Nephron progenitor cell (in vitro differentiated cells): ENCODE data around the gene SLC25A48.

Source experiments
- DNase-seq: peaks from one replicate; pipeline ENCODE4 v3.0.0; 2021
- H3K27ac Mint-ChIP-seq: 2 replicates; pipeline ENCODE4 v1.8.0; 2021; ENCODE audit warnings: mild to moderate bottlenecking, moderate library complexity, mixed read lengths
- H3K27me3 Mint-ChIP-seq: 2 replicates; pipeline ENCODE4 v1.8.0; 2021; ENCODE audit warnings: mild to moderate bottlenecking, low read depth, mixed read lengths; ENCODE audit not compliant: poor library complexity
- H3K36me3 Mint-ChIP-seq: 2 replicates; pipeline ENCODE4 v1.8.0; 2021; ENCODE audit warnings: low read depth, mixed read lengths
- H3K4me1 Mint-ChIP-seq: 2 replicates; pipeline ENCODE4 v1.8.0; 2021; ENCODE audit warnings: mixed read lengths
- H3K4me3 Mint-ChIP-seq: 2 replicates; pipeline ENCODE4 v1.8.0; 2021; ENCODE audit warnings: mild to moderate bottlenecking, moderate library complexity, mixed read lengths
- H3K9me3 Mint-ChIP-seq: 2 replicates; pipeline ENCODE4 v1.8.0; 2021; ENCODE audit warnings: mild to moderate bottlenecking, moderate library complexity, mixed read lengths
- CTCF ChIP-seq: fragments of 200-600 bp; sonication (generic); IDR thresholded peaks from 2 replicates; pipeline ENCODE4 v1.5.0; 2021; ENCODE audit warnings: antibody characterized with exemption

Gene SLC25A48

GRCh38 chr5:135827965-135828781, 6.3 kb upstream of the SLC25A48 start:
- H3K9me3 Mint-ChIP-seq, result no peaks in the 10 kb centered on the region
- H3K27ac Mint-ChIP-seq, result no peak overlapping the region
- no peak for TF ChIP-seq CTCF
- H3K36me3 Mint-ChIP-seq, result no peaks in the 10 kb centered on the region
- no peak overlapping the region for H3K4me3 Mint-ChIP-seq
- peaks cover 69% of the 10 kb centered on the region for H3K27me3 Mint-ChIP-seq
- DNase-seq, result no peak
- peaks cover 36% of the 10 kb centered on the region for H3K4me1 Mint-ChIP-seq

GRCh38 chr5:135828782-135829127, 5.7 kb upstream of the SLC25A48 start:
- no peak for DNase-seq
- peaks cover 36% of the 10 kb centered on the region for H3K4me1 Mint-ChIP-seq
- H3K36me3 Mint-ChIP-seq, result no peaks in the 10 kb centered on the region
- peaks cover 74% of the 10 kb centered on the region for H3K27me3 Mint-ChIP-seq
- TF ChIP-seq CTCF, result no peak
- no peak overlapping the region for H3K4me3 Mint-ChIP-seq
- no peaks in the 10 kb centered on the region for H3K9me3 Mint-ChIP-seq
- no peak overlapping the region for H3K27ac Mint-ChIP-seq

GRCh38 chr5:135829179-135829578, 5.3 kb upstream of the SLC25A48 start:
- H3K27me3 Mint-ChIP-seq, result peaks cover 74% of the 10 kb centered on the region
- H3K4me3 Mint-ChIP-seq, result no peak overlapping the region
- no peak overlapping the region for H3K27ac Mint-ChIP-seq
- H3K36me3 Mint-ChIP-seq, result no peaks in the 10 kb centered on the region
- no peak for DNase-seq
- H3K4me1 Mint-ChIP-seq, result peaks cover 36% of the 10 kb centered on the region
- H3K9me3 Mint-ChIP-seq, result no peaks in the 10 kb centered on the region
- no peak for TF ChIP-seq CTCF

GRCh38 chr5:135829681-135830383, 4.6 kb upstream of the SLC25A48 start:
- Mint-ChIP-seq H3K36me3 (no peaks in the 10 kb centered on the region), H3K4me3 (peak overlapping the region; percentile 59), H3K27ac (no peak overlapping the region), H3K9me3 (no peaks in the 10 kb centered on the region), H3K4me1 (peaks cover 37% of the 10 kb centered on the region), H3K27me3 (peaks cover 77% of the 10 kb centered on the region)
- peak; percentile 83 for TF ChIP-seq CTCF
- peak; percentile 82 for DNase-seq

- H3K36me3 Mint-ChIP-seq, result no peaks in the 10 kb centered on the region
- H3K27ac Mint-ChIP-seq, result no peak overlapping the region
- H3K4me3 Mint-ChIP-seq, result peak overlapping the region; percentile 59
Observed at GRCh38 chr5:135830384-135830700, 4.1 kb upstream of the SLC25A48 start.

More at GRCh38 chr5:135830384-135830700, 4.1 kb upstream of the SLC25A48 start:
- TF ChIP-seq CTCF, result no peak
- peaks cover 82% of the 10 kb centered on the region for H3K27me3 Mint-ChIP-seq
- no peaks in the 10 kb centered on the region for H3K9me3 Mint-ChIP-seq
- no peak for DNase-seq
- peaks cover 40% of the 10 kb centered on the region for H3K4me1 Mint-ChIP-seq
